Measurements from ENCODE around the gene GRAMD1A.

The GRAMD1A gene

GRCh38 chr19:35075202-35076025 is 75.3 kb downstream of the GRAMD1A start:
- DNase-seq (ENCODE audit: low read depth), result no peak

- no peak for DNase-seq (ENCODE audit: low read depth)
Measured at GRCh38 chr19:35076026-35076370, 75.9 kb downstream of the GRAMD1A start.

Measured in GM04504 (cell line).